OCI-LY3 (cell line): Measurements from ENCODE around the gene SLC7A1.
A peak's percentile ranks its signal among the peaks of the same experiment; 100 is the strongest.

ENCODE experiments used
- H2AFZ ChIP-seq: fragments of 200-600, 300-600 bp; shearing (Covaris generic); 2 replicates; pipeline ENCODE4 v1.6.0; 2014; ENCODE audit warnings: antibody characterized with exemption, low read depth, low read length
- H3K27ac ChIP-seq: fragments of 200-600, 300-600 bp; sonication (generic); 2 replicates; pipeline ENCODE4 v1.5.1; 2014; ENCODE audit warnings: mild to moderate bottlenecking, low read length, moderate library complexity, mixed read lengths
- H3K27me3 ChIP-seq: fragments of 200-600, 300-600 bp; sonication (generic); 2 replicates; pipeline ENCODE4 v1.6.1; 2014; ENCODE audit warnings: low read depth, low read length, mixed read lengths
- H3K36me3 ChIP-seq: fragments of 200-600, 300-600 bp; sonication (generic); replicated peaks from 2 replicates; pipeline ENCODE3; 2014; ENCODE audit warnings: low read depth, low read length, mixed read lengths
- H3K4me1 ChIP-seq: fragments of 300-600, 200-600 bp; sonication (generic); 2 replicates; pipeline ENCODE4 v1.6.1; 2014; ENCODE audit warnings: low read length, mixed read lengths
- H3K4me2 ChIP-seq: fragments of 200-600, 300-600 bp; sonication (generic); 2 replicates; pipeline ENCODE4 v1.6.1; 2014; ENCODE audit warnings: low read length, mixed read lengths
- H3K4me3 ChIP-seq: fragments of 300-600, 200-600 bp; sonication (generic); 2 replicates; pipeline ENCODE4 v1.5.1; 2014; ENCODE audit warnings: antibody characterized with exemption, mild to moderate bottlenecking, low read length, moderate library complexity
- H3K79me2 ChIP-seq: fragments of 300-600, 200-600 bp; shearing (Covaris generic); 2 replicates; pipeline ENCODE4 v1.6.1; 2014; ENCODE audit warnings: mild to moderate bottlenecking, low read length, mixed read lengths
- H3K9ac ChIP-seq: fragments of 300-600, 200-600 bp; shearing (Covaris generic); 2 replicates; pipeline ENCODE4 v1.6.0; 2014; ENCODE audit warnings: mild to moderate bottlenecking, low read length, moderate library complexity
- H3K9me3 ChIP-seq: fragments of 200-600, 300-600 bp; shearing (Covaris generic); 2 replicates; pipeline ENCODE4 v1.6.1; 2014; ENCODE audit warnings: low read length, mixed read lengths; ENCODE audit not compliant: insufficient read depth
- H4K20me1 ChIP-seq: fragments of 200-600, 300-600 bp; sonication (generic); 2 replicates; pipeline ENCODE4 v1.6.1; 2016; ENCODE audit warnings: low read length, mixed read lengths; ENCODE audit not compliant: insufficient read depth
- EZH2phosphoT487 ChIP-seq: fragments of 200-600 bp; shearing (Covaris generic); IDR thresholded peaks from 2 replicates; pipeline ENCODE4 v1.6.1; 2018; ENCODE audit warnings: antibody characterized with exemption, mixed run types, low read depth
- TF ChIP-seq, protein P1 (sequence below): fragments of 200-600, 300-600 bp; sonication (generic); IDR thresholded peaks from 2 replicates; pipeline ENCODE4 v1.5.1; 2014; ENCODE audit warnings: antibody characterized with exemption, low read length, low read depth

SLC7A1 gene

DNA sequence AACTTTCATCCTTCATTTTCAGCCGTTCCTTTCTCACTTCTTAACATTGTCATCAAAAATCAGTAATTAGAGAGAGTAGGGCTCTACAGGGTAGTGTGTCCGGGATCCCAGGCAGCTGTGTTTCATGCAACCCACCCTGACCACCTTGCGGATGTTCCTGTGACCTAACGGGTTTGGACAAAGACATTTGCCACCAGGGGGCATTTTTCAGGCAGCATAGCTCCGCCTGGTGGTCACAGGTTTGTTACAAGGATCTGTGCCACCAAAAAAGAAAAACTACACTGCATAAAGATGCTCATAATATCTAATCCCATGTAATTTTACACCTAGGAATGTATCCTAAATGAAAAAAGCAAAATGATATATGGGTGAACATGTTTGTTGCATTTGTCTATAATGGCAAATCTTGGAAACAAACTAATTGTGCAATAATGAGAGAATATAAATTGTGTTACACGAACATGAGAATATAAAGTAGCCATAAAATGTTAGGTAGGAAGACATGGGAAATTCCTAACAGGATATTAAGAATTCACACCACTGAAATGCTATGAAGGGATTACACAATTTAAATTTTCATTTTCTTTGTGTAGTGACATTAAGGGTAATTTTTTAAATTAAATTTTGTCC, 123.0 kb downstream of the SLC7A1 start:
- TF ChIP-seq, protein P1, sequence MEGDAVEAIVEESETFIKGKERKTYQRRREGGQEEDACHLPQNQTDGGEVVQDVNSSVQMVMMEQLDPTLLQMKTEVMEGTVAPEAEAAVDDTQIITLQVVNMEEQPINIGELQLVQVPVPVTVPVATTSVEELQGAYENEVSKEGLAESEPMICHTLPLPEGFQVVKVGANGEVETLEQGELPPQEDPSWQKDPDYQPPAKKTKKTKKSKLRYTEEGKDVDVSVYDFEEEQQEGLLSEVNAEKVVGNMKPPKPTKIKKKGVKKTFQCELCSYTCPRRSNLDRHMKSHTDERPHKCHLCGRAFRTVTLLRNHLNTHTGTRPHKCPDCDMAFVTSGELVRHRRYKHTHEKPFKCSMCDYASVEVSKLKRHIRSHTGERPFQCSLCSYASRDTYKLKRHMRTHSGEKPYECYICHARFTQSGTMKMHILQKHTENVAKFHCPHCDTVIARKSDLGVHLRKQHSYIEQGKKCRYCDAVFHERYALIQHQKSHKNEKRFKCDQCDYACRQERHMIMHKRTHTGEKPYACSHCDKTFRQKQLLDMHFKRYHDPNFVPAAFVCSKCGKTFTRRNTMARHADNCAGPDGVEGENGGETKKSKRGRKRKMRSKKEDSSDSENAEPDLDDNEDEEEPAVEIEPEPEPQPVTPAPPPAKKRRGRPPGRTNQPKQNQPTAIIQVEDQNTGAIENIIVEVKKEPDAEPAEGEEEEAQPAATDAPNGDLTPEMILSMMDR: peak; percentile 100
- no peak for TF ChIP-seq EZH2phosphoT487
- H3K9me3 ChIP-seq: no peaks in the 10 kb centered on the region
- H3K79me2 ChIP-seq: no peaks in the 10 kb centered on the region
- H3K4me3 ChIP-seq: peak overlapping the region; percentile 57
- no peaks in the 10 kb centered on the region for H3K36me3 ChIP-seq
- H3K27ac ChIP-seq: peak overlapping the region; percentile 39
- H2AFZ ChIP-seq: peak overlapping the region; percentile 68; the same call in 1 of the 2 replicates
- H4K20me1 ChIP-seq: no peaks in the 10 kb centered on the region
- H3K9ac ChIP-seq: peak overlapping the region; percentile 46
- H3K4me1 ChIP-seq: peaks cover 24% of the 10 kb centered on the region
- peak overlapping the region; percentile 73 for H3K4me2 ChIP-seq
- H3K27me3 ChIP-seq: no peaks in the 10 kb centered on the region

DNA sequence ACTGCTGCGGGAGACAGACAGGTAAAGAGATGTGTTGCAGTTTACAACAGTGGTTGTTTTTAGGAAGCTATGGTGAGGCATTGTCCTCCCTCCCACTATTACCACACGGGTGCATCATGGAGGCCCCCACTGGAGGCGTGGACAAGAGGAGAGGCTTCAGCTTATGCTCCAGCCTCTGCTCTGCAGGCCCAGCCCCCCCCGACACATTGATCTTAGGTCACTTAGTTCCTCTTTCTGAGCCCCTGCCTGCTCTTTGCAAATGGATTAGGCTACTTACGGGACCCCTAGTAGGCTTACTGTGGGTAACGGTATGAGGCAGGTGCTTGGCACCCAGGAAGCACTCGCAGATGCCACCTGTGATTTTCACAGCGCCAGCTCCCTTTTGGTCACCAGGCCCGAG, 123.9 kb downstream of the SLC7A1 start:
- Histone ChIP-seq H3K27ac (peak overlapping the region; percentile 39), H2AFZ (peak overlapping the region; percentile 79; the same call in 1 of the 2 replicates), H3K79me2 (no peaks in the 10 kb centered on the region), H3K36me3 (no peaks in the 10 kb centered on the region), H3K27me3 (no peaks in the 10 kb centered on the region), H3K9me3 (no peaks in the 10 kb centered on the region), H3K4me3 (peak overlapping the region; percentile 57), H4K20me1 (no peaks in the 10 kb centered on the region), H3K4me2 (peak overlapping the region; percentile 73), H3K4me1 (peaks cover 26% of the 10 kb centered on the region), H3K9ac (peak overlapping the region; percentile 46)
- TF ChIP-seq EZH2phosphoT487: no peak
- TF ChIP-seq, protein P1: no peak

DNA sequence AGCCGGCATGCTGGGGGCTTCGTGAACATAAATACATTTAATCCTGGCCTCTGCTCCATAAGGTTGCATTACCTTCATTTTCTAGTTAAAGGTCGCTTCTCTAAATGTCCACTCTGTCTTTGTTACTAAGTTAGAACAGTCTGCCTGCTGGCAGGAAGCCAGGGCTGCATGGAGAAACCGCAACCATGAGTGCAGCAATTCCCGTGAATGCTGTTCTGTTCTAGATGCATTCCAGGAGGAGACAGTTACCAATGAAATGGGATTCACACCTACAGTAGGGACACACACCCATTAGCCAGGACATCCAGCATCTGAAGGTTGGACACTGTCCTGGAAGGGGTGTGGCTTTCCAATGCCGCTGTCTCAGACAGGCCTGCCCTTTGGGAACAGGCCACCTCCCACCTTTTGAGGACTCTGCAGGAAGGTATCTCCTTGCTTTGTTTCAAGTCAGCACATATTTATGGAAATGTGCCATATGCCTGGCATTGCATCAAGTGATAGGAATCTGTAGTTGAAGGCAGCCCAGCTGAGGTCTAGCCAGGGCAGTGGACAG, 129.7 kb downstream of the SLC7A1 start:
- Histone ChIP-seq H3K4me1 (peaks cover 10% of the 10 kb centered on the region), H3K9ac (no peak overlapping the region), H3K36me3 (no peaks in the 10 kb centered on the region), H4K20me1 (no peaks in the 10 kb centered on the region), H3K4me2 (no peak overlapping the region), H2AFZ (no peak overlapping the region), H3K9me3 (peaks cover 6% of the 10 kb centered on the region; the same call in 1 of the 2 replicates), H3K27me3 (no peaks in the 10 kb centered on the region), H3K79me2 (no peaks in the 10 kb centered on the region), H3K4me3 (no peak overlapping the region), H3K27ac (no peak overlapping the region)
- TF ChIP-seq, protein P1: no peak
- TF ChIP-seq EZH2phosphoT487: no peak

DNA sequence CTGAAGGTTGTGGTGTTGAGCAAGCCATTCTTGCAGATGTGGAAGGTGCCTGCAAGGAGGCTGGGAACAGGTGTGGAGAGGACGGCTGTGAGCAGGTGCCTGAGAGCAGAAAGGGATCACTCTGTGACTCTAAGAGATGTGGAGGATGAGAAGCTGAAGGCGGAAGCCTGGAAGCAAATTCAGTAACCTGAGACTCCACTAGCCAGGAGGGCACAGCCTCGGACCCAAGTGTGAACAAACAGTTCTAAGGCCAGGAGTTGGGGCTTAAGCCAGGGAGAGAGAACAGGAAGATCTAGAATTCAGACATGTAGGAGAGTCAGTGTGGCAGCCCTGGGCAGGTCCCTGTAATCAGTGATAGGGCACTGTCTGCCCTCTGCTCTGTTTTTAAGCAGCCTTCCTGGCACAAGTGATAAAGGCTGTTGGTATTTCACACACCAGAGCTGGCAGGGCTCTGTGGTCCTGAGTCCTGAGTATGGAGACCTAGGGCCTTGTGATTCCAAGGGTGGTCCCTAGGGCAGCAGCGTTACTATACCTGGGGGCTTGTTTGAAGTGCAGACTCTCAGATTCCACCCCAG, 131.3 kb downstream of the SLC7A1 start:
- Histone ChIP-seq H3K79me2 (no peaks in the 10 kb centered on the region), H2AFZ (no peak overlapping the region), H3K27me3 (no peaks in the 10 kb centered on the region), H3K4me3 (no peak overlapping the region), H3K4me1 (peaks cover 13% of the 10 kb centered on the region), H3K36me3 (no peaks in the 10 kb centered on the region), H3K4me2 (no peak overlapping the region), H3K27ac (no peak overlapping the region), H3K9ac (no peak overlapping the region), H4K20me1 (no peaks in the 10 kb centered on the region), H3K9me3 (peaks cover 6% of the 10 kb centered on the region; the same call in 1 of the 2 replicates)
- TF ChIP-seq, protein P1: no peak
- no peak for TF ChIP-seq EZH2phosphoT487
